GM21737 (cell line): ENCODE data around the gene KIF1B.
"Not testable (repeated sequence)": the region's sequence is repeated elsewhere in the genome, so short reads cannot be mapped to it uniquely, and the experiment has no call there.

Experiments
- ATAC-seq: cut with Tn5 transposase; IDR thresholded peaks from one replicate; pipeline ENCODE4 v1.9.1; 2021; ENCODE audit warnings: mild to moderate bottlenecking, moderate library complexity; ENCODE audit not compliant: unreplicated experiment

KIF1B gene

DNA sequence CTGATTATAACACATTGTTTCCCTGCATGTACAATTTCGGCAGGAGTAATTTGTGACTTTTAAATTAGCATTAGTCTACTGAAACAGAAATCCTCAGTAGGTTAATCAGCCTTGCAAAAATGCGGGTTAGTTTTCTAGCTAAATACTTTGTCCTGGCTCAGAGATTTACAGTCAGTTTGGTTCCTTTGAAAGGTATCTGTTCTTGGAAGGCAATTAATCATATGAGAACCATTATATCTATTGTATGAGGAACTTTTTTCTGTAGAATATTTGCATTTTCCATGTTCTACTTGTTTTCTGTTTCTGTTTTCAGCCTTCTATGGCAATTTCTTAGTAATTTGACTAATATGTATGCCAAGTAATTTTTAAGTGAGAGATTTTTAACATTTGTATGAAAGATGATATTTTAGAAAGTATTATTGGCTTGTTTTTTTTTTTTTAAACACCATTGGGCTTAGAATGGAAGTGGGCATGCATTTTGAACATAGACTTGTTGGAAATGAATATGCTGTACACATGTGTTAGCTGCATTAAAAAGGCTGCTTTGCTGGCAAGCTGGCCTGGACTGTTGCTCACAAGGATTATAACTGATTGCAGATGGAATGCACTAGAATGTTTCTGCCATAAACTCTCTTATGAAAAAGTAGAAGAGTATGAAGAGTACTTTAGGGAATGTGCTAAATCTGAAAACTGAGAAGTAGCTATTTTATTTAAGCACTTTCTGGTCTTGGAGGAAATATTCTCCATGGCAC lies 26.2 kb downstream of the KIF1B start:
- no peak for ATAC-seq

- no peak for ATAC-seq
Observed at GRCh38 chr1:10237157-10237539, 26.8 kb downstream of the KIF1B start.

GRCh38 chr1:10242135-10242534 lies 31.8 kb downstream of the KIF1B start:
- no peak for ATAC-seq

DNA sequence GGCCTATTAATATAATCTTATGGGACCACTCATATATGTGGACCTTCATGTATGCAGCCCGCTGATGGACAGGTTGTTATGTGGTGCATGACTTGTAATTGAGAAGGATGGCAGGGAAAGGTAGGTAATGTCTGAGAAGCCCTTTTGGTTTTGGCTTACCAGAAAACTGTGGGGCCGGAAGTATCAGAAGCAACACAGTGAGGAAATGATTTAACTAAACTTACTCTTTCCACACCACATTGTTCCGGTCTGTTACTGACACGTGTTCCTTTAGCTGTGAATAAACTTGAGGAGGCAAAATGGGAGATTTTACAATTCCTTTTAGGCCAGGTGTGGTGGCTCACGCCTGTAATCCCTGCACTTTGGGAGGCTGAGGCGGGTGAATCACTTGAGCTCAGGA lies 32.4 kb downstream of the KIF1B start:
- ATAC-seq: no peak

GRCh38 chr1:10245674-10246073 lies 35.3 kb downstream of the KIF1B start:
- no peak for ATAC-seq

- ATAC-seq: no peak
Observed at GRCh38 chr1:10249808-10250457, 39.6 kb downstream of the KIF1B start.

- no peak for ATAC-seq
Observed at GRCh38 chr1:10250663-10251062, 40.3 kb downstream of the KIF1B start.

- not testable (repeated sequence) for ATAC-seq
Observed at GRCh38 chr1:10251325-10252108, 41.1 kb downstream of the KIF1B start.

DNA sequence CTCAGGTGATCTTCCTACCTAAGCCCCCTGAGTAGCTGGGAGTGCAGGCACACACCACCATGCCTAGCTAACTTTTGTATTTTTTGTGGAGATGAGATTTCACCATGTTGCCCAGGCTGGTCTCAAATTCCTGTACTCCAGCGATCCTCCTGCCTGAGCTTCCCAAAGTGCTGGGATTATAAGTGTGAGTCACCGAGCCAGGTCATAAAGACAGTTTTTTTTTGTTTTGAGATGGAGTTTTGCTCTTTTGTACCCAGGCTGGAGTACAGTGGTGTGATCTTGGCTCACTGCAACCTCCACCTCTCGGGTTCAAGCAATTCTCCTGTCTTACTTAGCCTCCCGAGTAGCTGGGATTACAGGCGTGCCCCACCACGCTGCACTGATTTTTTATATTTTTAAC lies 42.1 kb downstream of the KIF1B start:
- ATAC-seq: no peak

GRCh38 chr1:10253149-10253548 lies 42.8 kb downstream of the KIF1B start:
- ATAC-seq: no peak

GRCh38 chr1:10253755-10254154 lies 43.4 kb downstream of the KIF1B start:
- no peak for ATAC-seq

GRCh38 chr1:10257851-10258250 lies 47.5 kb downstream of the KIF1B start:
- ATAC-seq: no peak

- not testable (repeated sequence) for ATAC-seq
Observed at GRCh38 chr1:10259547-10259946, 49.2 kb downstream of the KIF1B start.

GRCh38 chr1:10263450-10264082 lies 53.2 kb downstream of the KIF1B start:
- no peak for ATAC-seq

GRCh38 chr1:10265027-10265426 lies 54.7 kb downstream of the KIF1B start:
- ATAC-seq: no peak

DNA sequence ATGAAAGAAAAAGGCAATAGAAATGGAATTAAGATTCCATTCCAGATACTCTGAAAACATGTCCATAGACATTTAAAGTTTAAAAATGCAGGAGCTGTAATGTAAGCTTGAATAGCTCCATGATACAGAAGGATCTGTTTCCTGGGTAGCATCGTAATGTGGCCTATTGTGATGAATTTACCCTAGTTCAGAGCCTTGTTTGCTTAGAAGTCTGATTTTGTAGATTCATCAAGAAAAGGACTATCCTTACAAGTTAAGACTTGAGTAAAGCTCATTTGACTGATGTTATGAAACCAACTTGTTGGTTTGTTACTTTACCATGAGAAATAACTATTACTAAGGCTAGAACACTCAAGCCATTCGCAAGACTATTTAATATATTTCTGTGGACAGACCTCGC lies 55.5 kb downstream of the KIF1B start:
- ATAC-seq: no peak

DNA sequence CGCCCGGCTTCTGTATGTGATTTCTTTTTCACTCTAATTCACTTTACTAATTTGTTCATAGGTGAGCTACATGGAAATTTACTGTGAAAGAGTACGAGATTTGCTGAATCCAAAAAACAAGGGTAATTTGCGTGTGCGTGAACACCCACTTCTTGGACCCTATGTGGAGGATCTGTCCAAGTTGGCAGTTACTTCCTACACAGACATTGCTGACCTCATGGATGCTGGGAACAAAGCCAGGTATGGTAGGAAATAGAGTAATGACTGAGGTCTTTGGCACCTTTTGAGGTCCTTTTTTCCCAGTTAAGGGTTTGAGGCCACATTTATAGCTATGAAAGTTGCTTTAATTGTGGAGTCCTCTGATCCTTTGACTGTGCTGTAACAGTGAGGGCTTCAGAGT lies 56.9 kb downstream of the KIF1B start:
- no peak for ATAC-seq

DNA sequence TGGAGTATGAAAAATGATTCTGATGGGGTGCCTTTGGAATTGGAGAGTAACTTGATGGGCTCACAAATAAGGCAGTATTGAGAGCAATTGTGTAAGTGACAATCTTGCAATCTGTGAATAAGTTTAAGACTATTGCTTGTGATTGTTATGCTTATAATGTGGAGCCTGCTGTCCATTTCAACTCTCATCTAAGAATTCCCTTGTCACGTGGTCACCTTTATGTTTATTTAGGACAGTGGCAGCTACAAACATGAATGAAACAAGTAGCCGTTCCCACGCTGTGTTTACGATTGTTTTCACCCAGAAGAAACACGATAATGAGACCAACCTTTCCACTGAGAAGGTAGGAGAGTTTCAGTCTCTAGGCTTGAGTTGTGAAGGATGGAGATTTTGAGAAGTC lies 57.6 kb downstream of the KIF1B start:
- ATAC-seq: no peak

DNA sequence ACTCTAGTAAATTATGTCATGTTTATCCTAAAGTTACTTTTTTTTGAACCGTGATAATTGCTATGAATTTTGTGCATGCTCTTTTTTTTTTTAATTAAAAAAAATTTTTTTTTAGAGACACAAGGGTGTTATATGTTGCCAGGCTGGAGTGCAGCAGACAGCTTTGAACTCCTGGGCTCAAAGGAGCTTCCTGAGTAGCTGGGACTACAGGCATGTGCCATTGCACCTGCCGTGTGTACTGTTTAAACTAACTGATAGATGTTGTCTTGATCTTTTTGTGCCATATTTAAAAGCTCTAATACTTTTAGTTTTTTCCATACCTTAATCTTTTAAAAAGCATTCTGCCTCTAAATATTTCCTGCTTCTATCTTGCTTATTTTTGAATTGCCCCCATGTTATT lies 60.7 kb downstream of the KIF1B start:
- no peak for ATAC-seq

GRCh38 chr1:10271869-10272268 lies 61.5 kb downstream of the KIF1B start:
- ATAC-seq: no peak

GRCh38 chr1:10272274-10272673 lies 61.9 kb downstream of the KIF1B start:
- ATAC-seq: no peak
